Raji (cell line): ENCODE results near the gene ABCA4.

ENCODE experiments used
- POLR2A ChIP-seq: IDR thresholded peaks from 2 replicates; pipeline ENCODE4 v1.6.1; 2011; ENCODE audit warnings: low read depth, low read length, control low read depth; ENCODE audit not compliant: insufficient read depth

Gene ABCA4

DNA sequence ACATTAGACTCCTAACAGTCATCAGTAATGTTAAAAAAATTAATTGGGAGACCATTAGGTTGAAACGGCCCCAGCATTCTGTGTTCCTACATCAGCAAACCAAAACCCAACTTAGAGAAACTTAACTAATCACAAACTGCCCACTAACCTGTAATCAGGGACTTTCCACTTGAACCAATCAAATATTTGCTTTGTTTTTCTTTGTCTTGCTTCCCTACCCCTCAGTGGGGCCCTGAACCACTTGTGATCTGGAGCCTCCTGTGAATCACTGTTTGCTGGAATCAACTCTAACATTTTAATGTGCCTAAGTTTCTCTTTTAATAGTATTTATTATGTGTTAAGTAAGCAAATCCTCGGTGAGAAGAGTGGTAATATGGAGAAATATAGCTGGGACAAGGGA is 64.0 kb downstream of the ABCA4 start:
- no peak for TF ChIP-seq POLR2A

DNA sequence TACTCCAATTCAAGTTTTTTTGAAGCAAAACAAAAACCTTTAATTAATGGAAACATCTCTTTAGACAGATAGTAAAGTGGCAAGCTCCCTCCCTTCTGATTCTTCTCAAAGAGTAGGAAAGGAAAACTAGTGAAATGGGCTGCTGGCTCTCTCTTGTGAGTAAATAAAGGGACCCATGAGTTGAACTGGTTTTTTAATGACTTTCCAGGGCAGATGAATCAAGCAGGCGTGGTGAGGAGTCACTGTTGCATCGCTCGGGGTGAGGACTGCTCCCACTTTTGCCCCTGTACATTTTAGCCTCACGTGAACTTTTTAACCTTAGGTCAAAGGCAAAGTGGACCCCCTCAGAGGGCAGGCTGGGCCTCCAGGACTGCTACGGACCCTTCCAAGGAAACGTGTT is 64.8 kb downstream of the ABCA4 start:
- TF ChIP-seq POLR2A, result no peak

DNA sequence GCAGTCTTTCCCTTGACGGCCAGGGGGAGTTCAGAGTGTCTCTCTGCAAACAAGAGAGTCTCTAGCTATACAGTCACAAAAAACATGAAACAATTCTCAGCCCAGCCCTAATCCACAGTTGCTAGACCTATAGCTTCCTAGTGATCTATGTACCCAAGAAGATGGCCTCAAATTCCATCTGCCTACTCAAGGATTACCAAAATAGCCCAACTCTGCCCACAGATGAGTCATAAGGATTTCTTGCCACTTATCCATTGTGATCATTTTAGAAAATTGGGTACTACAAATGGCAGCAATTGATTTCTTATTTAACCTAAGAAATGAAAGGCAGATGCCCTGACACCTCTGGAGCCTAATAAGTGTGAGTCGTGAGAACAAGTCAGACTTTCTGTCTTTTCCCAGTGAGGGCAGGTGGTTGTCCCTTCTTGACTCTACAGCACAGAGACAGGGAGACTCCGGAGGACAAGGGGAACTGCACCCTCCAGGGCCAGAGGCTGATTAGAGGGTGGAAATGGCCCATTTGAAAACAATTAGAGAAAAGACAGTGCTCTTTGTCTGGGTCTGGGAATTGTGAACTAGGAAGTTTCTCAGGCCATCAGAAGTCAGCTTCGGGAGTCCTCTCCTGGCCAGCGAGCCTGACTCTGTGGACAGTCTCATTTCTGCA is 65.4 kb downstream of the ABCA4 start:
- TF ChIP-seq POLR2A, result no peak

DNA sequence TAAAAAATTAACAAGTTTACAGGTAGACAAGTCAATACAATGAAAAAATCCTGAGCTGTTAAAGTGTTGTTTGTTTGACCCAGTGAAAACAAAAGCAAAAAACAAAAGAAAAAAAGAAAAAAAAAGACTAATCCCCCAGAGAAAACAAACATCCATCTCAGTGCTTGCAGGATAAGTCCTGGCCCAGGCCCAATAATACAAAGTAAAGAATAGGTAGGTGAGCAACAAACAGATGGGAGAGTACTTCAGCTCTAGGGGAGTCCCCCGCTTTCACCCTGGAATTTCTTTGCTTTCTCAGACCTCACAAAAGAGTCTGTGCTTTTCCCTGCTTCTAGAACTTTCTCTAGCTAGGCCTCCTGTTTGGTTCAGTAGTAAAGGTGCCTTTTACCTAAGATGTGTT is 70.3 kb downstream of the ABCA4 start:
- no peak for TF ChIP-seq POLR2A

DNA sequence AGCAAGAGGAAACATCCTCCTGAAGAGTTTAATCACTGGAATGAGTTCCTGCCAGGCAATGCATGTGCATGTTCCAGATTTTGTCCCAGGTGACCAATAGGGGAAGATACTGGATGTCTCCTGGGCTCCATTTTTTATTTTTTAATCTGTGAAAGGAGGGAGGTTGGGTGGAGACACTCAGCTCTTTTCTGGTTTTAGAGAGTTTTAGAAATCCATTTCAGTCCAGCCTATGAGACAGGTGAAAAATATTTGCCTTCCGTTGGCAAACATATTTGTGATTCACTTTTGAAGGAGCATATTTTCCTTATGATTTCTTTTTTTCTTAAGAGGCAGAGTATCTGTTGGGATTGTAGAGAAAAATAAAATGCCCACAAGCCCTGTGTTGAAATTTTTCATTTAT is 70.7 kb downstream of the ABCA4 start:
- no peak for TF ChIP-seq POLR2A

DNA sequence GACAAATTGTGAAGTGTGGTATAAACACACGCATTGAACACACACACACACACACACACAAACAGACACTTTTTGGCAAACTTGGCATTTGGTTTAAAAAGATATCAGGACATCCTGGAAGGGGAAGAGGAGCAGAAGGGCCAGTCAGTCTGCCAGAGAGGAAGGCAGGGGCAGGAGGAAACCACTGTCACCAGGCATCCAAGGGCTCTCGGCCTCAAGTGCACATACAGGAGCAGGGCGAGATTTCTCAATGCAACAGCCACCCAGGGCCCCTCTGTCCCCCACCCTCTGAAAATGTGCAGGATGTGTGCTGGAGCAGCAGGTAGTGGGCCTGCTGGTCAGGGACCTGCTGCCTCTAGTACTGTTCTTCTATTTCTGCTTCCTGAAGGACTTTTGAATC is 71.2 kb downstream of the ABCA4 start:
- no peak for TF ChIP-seq POLR2A

DNA sequence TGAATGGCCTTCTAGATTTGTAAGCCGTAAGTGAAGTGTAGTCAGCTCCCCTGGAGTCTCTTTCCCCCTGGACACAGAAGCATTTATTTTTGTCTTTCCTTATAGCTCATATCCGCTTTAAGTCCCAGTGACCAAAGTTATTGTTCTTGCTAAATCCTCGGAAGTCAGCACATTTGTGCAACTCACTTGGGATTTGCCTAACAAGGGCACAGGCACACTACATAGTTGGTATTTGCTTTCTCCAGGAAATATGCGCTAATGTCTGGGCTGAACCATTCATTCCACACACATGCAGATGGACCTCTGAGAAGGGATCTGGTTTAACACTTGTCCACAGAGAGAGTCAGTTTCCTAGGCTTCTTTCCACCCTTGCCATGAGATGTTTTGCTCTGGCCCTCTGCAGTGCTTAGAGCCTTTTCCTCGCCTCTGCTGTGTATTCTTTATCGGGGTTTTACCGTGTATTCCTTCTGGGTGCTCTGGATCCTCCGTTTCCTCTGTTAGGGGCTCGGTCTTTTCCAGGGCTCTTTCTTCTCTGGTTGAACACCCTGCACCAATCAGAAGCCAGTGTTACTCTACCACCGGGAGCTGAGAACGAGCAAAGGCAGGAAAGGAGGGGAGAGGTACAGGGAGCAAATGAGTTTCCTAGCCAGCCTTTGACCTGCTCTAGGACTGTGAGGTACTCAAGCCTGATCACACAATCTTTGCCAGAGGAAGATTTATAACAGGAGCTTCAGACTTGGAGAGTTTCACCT is 72.4 kb downstream of the ABCA4 start:
- no peak for TF ChIP-seq POLR2A

DNA sequence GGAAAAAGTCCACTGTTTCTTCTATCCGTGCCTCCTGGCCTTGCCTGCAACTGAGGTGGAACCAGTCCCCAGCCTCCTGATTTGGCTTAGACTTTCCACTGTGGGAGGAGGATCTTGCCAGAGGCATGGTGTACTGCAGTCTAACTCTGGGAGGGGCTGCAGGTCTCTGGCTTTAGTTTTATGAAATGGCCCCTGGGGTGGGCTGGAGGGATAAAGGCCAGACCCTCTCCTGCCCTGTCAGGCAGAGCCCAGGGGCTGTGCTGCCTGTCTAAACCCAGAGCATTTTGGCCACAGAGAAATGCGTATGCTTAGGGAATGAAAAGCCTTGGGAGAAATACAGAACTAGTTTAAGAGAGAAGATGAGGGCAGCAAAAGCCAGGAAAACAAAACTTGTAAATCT is 73.0 kb downstream of the ABCA4 start:
- TF ChIP-seq POLR2A, result no peak

DNA sequence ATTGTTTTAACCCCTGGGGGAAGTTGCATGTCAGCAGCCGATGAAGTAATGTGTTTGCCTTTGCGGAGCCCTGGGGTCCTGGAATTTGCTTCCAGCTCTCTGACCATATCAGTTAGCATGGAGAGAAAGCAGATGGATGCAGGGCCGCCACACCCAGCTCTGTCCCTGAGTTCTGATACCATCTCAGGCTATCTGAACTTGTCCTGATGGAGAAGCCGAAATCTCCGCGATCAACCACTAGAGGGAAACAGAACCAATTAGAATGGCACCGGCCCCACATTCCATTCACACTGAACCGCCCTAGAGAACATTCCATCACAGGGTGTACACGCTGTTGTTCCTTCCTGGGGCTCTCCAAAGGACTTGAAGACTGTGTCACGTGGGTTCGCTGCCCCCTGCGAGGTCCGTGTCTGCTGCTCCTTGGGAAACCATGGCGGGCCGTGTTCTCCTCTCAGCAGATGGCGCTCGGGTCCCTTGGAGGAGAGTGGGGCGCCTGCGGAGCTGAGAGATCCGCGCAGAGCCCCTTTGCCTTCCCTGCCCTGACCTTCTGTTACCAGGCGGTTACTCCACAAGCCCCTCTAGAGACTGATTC is 75.4 kb downstream of the ABCA4 start:
- no peak for TF ChIP-seq POLR2A

DNA sequence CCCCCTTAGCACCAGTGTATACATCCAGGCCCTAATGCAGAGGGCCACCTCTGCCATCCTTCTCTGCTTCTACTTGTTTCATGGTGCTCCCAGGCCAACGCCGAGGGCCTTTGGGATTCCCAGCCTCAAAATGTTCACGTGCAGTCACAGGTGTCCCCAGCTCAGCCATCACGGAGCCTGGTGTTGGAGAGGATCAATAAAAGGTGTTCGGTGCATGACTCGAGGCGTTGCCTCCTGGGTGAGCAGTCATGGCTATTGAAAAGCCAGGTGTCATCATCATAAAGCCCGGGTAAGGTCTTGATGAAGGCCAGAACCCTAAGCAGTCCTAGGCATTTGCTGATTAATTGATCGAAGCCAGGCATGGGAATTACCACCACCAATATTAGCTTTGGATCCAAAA is 76.1 kb downstream of the ABCA4 start:
- TF ChIP-seq POLR2A, result no peak

DNA sequence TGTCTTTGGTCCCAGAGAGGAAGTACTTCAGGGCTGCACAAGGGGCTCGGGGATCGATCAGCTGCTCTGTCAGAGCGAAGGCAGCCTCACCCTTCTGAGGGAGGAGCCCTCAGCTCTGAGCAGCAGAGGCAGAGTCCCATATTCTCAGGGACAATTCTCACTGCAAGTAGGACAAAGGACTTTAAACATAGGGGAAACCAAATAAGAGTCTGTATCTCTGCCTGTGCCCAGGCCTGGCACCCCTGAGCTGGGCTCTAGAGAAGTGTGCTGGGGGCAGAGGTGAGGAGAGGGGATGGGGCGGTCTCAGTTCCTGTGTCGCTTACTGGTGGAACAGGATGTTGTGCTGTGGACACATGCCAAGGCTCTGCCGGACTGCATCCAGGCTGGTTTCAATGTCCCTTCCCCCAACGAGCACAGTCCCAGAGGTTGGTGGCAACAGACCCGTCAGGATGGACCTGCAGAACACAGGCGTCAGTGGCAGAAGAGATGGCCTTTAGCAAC is 76.6 kb downstream of the ABCA4 start:
- no peak for TF ChIP-seq POLR2A

DNA sequence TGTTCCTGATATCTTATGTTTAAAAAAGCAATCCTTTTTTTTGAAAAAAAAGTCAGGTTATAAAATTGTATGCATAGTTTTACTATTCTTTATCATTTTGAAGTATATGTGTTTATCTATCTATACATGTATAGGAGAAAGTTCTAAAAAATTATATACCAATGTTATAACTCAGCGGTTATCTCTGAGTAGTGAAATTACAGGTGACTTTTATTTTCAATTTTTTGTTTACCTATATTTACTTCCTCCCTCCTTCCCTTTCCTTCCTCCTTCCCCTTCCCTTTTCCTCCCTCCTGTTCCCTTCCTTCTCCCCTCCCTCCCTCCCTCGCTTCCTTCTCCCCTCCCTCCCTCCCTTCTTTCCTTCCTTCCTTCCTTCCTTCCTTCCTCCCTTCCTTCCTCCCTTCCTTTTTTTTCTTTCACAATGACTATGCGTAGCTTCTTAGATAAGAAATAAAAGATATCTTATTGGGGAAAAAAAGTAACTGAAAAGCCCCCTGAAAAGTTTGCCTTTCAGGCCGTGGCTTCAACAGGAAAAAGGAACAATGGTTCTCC is 77.1 kb downstream of the ABCA4 start:
- no peak for TF ChIP-seq POLR2A

DNA sequence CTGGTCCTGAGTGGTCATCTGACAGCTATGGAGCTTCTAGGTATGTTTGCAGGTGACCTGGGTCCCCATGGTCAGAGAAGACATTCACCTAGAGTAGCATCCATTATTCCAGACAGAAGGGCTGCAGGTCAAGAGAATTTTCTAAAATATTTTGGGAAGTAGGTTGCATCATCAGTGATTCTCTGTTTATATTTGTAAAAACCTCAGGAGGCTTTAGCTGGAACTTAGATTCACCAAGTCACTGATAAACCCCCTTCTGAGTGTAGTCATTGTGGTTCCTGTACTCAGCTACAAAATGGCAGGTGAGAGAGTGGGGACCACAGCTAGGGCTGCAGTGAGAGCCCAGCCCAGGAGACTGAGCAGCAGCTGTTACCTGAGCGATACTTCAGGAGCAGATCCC is 78.6 kb downstream of the ABCA4 start:
- TF ChIP-seq POLR2A, result no peak

DNA sequence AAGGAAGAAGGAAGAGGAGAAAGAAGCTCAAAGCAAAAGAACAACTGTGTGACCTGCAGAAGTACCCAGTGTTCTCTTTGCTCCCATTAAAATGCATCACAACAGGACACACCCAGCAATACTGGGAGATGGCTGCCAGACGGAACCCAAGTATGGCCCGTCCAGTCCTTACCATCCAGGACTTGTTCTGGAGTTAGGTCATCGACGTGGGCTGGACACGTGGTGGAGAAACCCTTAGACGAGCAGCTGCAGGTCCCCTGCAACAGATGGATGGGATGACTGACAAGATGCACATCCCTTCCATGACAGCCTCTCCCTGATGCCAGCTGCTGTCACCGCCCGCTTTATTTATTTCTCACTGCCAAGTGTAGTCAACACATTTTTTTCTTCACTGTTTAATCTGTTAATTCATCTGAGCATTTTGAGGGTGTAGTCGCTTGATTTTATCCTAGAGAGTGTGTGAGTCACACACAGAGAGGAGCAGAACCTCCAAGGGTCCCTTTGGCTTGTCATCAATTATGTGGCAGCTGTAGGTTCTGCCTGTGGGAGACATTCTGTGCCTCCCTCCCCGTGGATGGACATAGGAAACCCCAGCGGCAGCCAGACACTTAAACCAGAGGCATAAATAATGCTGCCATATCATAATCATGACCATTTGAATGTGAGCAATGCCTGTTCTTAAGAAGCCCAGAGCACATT is 80.9 kb downstream of the ABCA4 start:
- TF ChIP-seq POLR2A, result no peak

DNA sequence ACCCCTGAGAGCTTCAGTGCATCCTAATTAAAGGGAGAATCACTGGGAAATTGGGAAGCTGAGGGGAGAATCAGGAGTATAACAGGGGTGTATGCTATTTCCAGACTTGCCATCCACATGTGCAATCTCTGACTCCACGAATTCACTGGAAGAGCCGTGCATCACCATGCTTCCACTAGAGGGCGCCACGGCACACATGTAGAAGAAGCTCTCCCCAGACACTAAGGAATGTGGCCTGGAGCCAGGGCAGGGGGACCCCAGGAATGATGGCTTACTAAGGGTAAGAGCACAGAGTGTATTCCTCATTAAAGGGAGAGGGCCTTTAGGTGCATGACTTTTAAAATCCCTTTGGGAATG is 81.5 kb downstream of the ABCA4 start:
- TF ChIP-seq POLR2A, result no peak

DNA sequence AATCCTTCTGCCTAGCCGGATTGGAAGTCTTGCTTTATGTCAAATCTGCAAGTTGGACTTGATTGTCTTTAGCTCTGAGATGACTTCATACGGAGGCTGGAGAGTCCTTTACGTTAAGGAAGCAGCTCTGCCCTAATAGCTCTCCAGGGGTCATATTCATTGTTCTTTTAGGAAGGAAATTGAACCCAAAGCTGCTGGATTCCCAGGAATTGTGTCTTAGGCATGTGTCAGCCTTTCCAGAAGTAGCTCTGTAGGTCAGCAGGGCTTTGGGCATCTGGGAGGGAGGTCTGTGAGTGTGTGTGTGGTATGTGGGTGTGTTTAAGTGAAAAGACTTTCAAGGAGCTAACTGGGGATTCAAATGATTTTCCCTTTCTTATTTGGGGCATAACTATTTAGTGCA is 82.4 kb downstream of the ABCA4 start:
- TF ChIP-seq POLR2A, result no peak
